Cardiac septum (tissue), 1 donor: ENCODE results near the gene TSSK2. TPM values are rescaled to one million over a fixed set of nuclear protein-coding genes. Genes with fewer than 3 reads are reported as not detected.

ENCODE experiments used
- DNase-seq: peaks from one replicate; pipeline ENCODE4 v3.0.0-alpha.2; 2020; ENCODE audit warnings: low spot score
- intact Hi-C: fragments of 100-400 bp; cut with DNase I; formaldehyde crosslinking; loops from one replicate; pipeline ENCODE4 v1.14.0; 2022
- total RNA-seq: library from RNA; stranded (reverse); fragmentation: NEBNext Ultra II Directional; extraction: Animal tissue kit (Norgen Biotek cat#: 25700); gene quantifications from one replicate; pipeline ENCODE4 v1.2.1, GENCODE V29; 2021
- donor health status: DM: no; HTN: no; CAD: no.

The TSSK2 gene
- total RNA-seq, 1 donor from 2014 or later, result not detected

- intact Hi-C loops, result no loop called here
- no peak for DNase-seq
These were observed 3.8 kb downstream of the TSSK2 start for GRCh38 chr22:19134874-19135273.

- no peak for DNase-seq
- intact Hi-C loops, result no loop called here
These were observed 5.8 kb downstream of the TSSK2 start for GRCh38 chr22:19136915-19137314.

DNA sequence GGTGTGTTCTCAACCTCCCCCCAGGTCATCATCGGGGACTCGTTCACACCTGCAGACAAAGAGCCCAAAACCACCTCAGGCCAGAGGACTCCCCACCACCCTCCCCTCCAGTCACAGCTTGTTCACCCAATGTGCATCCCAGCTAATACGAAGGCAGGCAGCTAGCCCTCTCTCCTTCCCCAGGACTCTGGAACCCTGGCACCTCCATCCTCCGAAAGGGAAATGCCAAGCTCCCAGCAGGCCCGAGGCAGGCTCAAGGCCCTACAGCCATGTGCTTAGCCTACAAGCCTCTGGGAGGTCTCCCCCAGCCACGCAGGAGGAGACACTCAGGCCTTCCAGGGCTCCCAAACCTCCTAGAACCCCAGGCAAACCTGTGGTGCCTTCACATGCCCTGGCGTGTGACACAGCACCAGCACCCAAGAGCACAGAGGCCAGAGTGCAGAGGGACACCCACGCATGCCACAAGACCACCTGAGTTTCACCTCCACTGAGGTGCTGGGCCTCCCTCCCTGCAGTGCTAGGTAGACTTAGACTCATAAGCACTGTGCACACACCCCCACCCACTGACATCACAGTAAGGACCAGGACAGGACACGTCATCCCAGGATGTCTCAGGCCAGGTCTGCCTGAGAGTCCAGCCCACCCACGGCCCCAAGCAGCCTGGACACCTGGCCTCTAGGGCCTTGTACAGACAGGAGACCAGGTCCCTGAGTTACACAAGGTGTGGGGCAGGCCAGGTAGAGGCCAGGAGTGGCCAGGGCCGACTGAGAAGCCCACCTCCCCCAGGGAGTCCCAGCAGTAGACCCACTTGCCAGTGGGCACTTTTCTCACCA is 6.5 kb downstream of the TSSK2 start:
- no peak for DNase-seq
- intact Hi-C loops, result no loop called here

DNA sequence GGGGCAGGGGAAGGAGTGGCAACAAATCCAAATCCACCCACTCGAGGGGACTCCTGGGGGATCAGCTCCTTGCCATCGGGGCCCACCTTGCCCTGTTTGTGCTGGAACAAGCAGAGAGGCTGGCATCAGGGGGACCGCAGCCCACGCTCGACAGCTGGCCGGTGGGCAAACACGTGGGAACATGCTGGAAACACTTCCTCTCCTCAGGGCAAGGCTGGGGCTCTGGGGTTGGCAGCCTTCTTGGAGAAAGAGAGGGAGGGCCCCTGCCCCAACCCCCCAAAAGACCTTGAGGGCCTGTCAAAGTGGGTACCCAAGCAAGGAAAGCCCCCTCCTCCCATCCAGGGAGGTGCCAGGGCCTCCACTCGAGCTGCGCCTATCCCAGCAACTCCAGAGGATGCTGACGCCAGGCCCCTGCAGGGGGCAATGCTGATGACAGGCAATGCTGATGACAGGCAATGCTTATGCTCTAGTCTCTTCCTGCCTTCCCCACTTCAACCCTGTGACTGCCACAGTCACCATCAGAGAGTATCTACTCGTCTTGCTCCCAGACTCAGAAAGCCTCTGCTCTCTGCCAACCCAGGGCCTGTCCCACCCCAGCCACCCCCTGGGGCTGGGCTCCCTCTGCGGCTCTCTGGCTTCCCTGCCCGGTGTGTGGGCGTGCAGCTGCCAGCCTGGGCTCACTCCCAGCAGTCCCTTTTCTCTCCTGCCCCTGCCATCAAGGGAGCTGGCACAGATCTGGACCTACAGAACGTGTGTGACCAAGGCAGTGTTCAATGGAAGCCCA is 7.3 kb downstream of the TSSK2 start:
- intact Hi-C loops, result no loop called here
- no peak for DNase-seq

GRCh38 chr22:19139001-19139356 is 7.9 kb downstream of the TSSK2 start:
- intact Hi-C loops, result no loop called here
- DNase-seq, result no peak

- intact Hi-C loops, result loop anchor here (10.0 kb wide), 2 partner anchors 65 to 495 kb away; no protein-coding TSS in a partner anchor
- DNase-seq, result no peak
These were observed 8.9 kb downstream of the TSSK2 start for GRCh38 chr22:19139974-19140373.

DNA sequence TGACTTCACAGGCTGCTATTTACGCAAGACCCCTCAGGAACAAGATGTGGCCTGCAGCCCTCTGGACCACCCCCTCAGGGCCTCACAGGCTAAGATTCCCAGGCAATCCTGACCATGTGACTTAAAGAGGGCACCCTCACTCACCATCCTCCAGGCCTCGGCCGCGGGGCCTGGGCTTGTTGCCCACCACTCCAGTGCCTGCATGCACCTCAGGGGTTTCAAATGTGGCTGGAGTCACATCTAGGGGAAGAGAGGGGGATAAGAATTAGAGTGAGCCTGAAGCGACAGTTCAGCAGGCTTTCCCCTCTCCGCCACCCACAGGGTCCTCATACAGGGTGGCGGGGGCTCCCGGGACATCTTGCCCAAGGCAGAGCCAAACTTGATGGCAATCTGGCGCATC is 11.3 kb downstream of the TSSK2 start:
- no peak for DNase-seq
- intact Hi-C loops, result loop anchor here (10.0 kb wide), 2 partner anchors 62 to 492 kb away; no protein-coding TSS in a partner anchor

DNA sequence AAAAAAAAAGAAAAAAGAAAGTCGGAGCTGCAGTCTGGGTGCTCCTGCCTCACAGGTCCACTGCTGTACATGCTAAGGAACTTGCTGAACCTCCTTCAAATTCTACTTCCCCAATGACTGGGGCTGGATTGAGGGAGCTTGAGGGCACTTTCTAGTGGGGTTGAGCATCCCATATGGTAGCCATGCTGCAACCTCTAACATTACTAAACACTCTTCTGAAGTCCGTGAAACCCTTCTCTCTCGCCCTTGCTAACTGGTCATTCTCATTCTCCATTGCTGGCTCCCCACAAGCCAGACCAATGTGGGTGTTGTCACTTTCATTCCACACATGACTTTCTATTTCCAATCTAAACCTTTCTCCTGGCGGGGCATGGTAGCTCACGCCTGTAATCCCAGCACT is 12.1 kb downstream of the TSSK2 start:
- intact Hi-C loops, result loop anchor here (10.0 kb wide), 2 partner anchors 62 to 492 kb away; no protein-coding TSS in a partner anchor
- DNase-seq, result no peak

GRCh38 chr22:19143967-19144400 is 12.9 kb downstream of the TSSK2 start:
- intact Hi-C loops, result loop anchor here (1.0 to 10.0 kb wide), 5 partner anchors 22 to 491 kb away; partner anchors contain the start of genes CDC45, DGCR2, SLC25A1 and UFD1
- no peak for DNase-seq

DNA sequence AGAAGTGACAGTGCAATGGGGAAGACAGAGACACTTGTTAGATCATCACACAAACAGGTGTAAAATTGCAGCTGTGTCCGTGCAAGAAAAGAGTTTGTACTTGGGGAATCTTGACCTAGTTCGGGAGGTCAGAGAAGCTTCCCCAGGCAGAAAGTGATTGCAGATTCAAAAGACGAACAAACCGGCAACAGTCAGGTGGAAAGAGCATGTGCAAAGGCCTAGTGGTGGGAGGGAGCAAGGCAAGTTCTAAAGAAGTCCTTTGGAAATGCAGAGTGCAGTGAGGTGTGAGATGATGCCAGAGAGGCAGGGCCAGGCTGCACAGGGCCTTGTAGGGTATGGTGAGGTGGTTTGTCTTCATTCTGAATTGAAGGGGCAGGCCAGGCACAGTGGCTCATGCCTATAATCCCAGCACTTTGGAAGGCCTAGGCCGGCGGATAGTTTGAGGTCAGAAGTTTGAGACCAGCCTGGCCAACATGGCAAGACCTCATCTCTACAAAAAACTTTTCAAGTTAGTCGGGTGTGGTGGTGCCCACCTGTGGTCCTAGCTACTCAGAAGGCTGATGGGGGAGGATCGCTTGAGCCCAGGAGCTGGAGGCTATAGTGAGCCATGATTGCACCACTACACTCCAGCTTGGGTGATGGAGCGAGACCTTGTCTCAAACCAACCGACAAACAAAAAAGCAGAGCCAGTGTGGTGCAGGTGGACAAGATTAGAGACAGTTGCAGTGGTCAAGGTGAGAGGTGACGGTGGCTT is 15.3 kb downstream of the TSSK2 start:
- intact Hi-C loops, result loop anchor here (10.0 kb wide), 2 partner anchors 58 to 488 kb away; no protein-coding TSS in a partner anchor
- no peak for DNase-seq

DNA sequence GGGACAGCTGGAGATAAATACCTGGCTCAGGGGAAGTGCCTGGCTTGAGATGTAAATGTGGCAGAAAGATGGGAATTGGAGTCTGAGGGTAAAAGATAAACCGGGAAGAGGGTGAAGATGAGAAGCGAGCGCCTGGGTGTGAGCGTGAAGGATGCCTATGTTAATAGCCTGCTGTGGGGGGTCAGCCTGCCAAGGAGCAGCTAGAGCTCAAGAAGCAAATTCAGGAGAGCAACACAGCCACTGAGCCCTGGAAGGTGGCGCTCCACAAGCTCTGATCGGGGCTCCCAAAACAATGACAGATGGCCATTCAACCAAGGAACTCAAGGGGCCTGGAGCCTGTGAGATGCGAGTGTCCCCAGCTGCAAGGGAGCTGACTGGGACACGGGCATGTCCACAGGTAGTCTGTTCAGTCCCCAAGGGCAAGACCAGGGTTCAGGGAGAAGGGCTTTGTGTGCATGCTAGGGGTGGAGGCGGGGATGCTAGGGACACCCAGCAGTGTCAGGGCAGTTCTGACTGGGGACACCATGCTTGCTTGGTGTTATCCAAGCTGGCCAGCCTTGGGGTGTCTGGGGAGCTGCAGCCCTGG is 16.2 kb downstream of the TSSK2 start:
- DNase-seq, result no peak
- intact Hi-C loops, result loop anchor here (10.0 kb wide), 2 partner anchors 58 to 488 kb away; no protein-coding TSS in a partner anchor

DNA sequence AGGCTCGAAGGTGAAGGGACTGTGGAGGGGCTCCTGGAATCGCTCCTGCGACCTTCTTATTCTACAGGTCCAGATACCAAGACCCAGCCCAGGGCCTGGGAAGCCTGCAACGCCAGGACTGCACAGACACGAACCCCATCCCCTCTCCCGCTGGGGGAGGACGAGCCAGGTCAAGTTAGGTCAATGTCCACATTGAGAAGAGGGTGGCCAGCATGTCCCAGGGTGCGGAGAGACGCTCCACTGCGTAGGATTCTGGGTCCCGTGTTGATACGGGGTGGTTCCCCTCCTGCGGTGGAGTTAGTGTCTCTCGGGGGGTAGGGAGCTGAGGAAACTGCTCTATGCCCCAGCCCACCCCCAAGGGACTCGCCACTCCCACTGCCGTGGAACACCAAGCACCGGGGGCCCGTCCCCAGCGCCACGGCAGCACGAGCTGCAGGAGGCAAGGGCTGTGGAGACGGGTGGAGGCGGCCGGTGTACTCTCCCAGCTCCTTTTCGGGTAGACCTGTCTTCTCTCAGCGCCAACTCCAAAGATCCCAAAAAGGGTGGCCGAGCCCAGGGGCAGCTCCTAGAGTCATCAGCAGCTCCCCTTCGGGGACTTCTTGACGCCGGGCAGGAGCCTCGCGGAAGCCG is 17.4 kb downstream of the TSSK2 start:
- intact Hi-C loops, result loop anchor here (10.0 kb wide), 2 partner anchors 56 to 486 kb away; no protein-coding TSS in a partner anchor
- no peak for DNase-seq

GRCh38 chr22:19149047-19149883 is 18.2 kb downstream of the TSSK2 start:
- no peak for DNase-seq
- intact Hi-C loops, result loop anchor here (10.0 kb wide), 2 partner anchors 56 to 486 kb away; no protein-coding TSS in a partner anchor

DNA sequence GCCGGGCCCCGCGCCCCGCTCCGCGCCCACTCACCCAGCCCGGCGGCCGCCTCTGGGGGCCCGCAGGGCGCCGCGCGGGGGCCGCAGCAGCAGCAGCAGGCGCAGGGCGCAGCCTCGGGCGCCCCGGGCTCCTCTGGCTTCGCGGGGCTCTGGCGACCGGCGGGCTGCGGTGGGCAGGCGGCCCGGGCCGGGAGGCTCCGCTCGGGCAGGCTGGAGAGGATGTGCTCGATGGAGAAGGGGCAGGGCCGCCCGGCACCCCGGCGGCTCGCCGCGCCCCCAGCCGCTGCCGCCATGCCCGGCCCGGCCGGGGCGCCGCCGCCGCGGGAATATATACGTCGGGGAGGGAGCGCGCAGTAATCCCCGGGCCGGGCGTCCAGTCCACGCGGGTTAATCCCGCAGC is 18.9 kb downstream of the TSSK2 start, which contains the start of gene GSC2:
GSC2 (minus strand) TSS at position 302 of the 400 bp plus-strand sequence; CDS start at position 293, 9 bp downstream.
- intact Hi-C loops, result loop anchor here (10.0 kb wide), 2 partner anchors 55 to 485 kb away; no protein-coding TSS in a partner anchor
- no peak for DNase-seq

- intact Hi-C loops, result no loop called here
- DNase-seq, result no peak
These were observed 19.6 kb downstream of the TSSK2 start for GRCh38 chr22:19150482-19151328.

DNA sequence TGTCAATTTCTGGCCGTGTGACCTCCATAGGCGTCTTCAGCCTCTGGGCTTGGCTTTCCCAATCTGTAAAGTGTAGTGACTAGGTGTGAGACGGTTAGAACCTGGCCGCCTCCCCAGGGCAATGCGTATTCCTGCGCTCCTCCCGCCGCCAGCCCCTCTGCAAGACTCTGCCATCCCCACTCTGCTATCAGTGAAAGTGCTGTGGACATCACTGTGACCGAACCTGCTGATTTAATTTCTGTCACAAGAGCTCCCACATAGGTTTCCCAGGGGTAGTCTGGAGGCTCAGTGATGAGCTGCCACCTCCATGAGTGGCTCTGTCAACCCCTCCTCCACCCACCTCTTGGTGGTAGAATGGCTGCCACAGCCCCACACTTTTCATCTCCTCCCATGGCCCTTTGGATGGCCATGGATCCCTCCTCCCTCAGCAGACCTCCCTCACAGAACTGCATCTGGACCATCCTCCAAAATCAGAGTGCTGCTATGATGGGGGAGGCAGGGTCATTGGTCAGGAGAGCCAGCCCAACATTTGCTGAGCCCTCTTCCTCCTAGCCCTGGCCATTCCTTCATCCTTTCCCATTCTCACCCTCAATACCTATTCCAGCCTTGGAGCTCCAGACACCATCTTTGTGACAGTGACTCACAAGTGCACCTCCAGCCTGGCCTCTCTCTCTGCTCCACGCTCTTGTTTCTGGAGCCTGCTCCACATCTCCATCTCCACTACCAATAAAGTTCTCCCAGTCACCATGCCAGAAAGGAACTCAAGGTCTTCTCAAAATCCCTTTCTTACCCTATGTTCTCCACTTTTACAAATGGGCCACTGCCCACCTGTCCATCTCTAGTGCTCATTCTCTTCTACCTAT is 20.5 kb downstream of the TSSK2 start:
- intact Hi-C loops, result no loop called here
- no peak for DNase-seq
